Progenitor cell of endocrine pancreas (in vitro differentiated cells): ENCODE measurements around the gene LGALS7B. TPM values are rescaled to one million over a fixed set of nuclear protein-coding genes. Genes with fewer than 3 reads are reported as not detected.

Experiments
- DNase-seq: peaks from one replicate; pipeline ENCODE4 v3.0.0; 2021; ENCODE audit warnings: low spot score; ENCODE audit not compliant: unreplicated experiment
- H3K27ac Mint-ChIP-seq: 2 replicates; pipeline ENCODE4 v1.8.0; 2021; ENCODE audit warnings: mild to moderate bottlenecking, moderate library complexity, mixed read lengths
- H3K27me3 Mint-ChIP-seq: 2 replicates; pipeline ENCODE4 v1.8.0; 2021; ENCODE audit warnings: mixed read lengths
- H3K36me3 Mint-ChIP-seq: 2 replicates; pipeline ENCODE4 v1.8.0; 2022; ENCODE audit warnings: mixed read lengths; ENCODE audit not compliant: insufficient read depth
- H3K4me1 Mint-ChIP-seq: 2 replicates; pipeline ENCODE4 v1.8.0; 2021; ENCODE audit warnings: low read depth, mixed read lengths
- H3K4me3 Mint-ChIP-seq: 2 replicates; pipeline ENCODE4 v1.8.0; 2021; ENCODE audit warnings: low read depth, mild to moderate bottlenecking, moderate library complexity, mixed read lengths
- H3K9me3 Mint-ChIP-seq: 2 replicates; pipeline ENCODE4 v1.8.0; 2021; ENCODE audit warnings: low read depth, mixed read lengths
- CTCF ChIP-seq: fragments of 200-600 bp; sonication (generic); IDR thresholded peaks from one replicate; pipeline ENCODE4 v1.5.0; 2021; ENCODE audit warnings: antibody characterized with exemption, mild to moderate bottlenecking; ENCODE audit not compliant: unreplicated experiment
- total RNA-seq: library from RNA; stranded (reverse); gene quantifications from 2 replicates; pipeline ENCODE4 v1.2.1, GENCODE V29; 2021

Gene LGALS7B
- total RNA-seq, 1 donor from 2014 or later, result not detected

- H3K36me3 Mint-ChIP-seq, result peaks cover 27% of the 10 kb centered on the region
Measured at GRCh38 chr19:38836159-38836982, 47.4 kb downstream of the LGALS7B start.

GRCh38 chr19:38836983-38837626 lies 48.1 kb downstream of the LGALS7B start:
- TF ChIP-seq CTCF, result no peak
- Mint-ChIP-seq H3K4me1 (peaks cover 16% of the 10 kb centered on the region), H3K27me3 (no peaks in the 10 kb centered on the region), H3K4me3 (no peak overlapping the region), H3K36me3 (peaks cover 32% of the 10 kb centered on the region), H3K27ac (peak overlapping the region; percentile 91), H3K9me3 (no peaks in the 10 kb centered on the region)
- no peak for DNase-seq

More at GRCh38 chr19:38836159-38836982, 47.4 kb downstream of the LGALS7B start:
- Mint-ChIP-seq H3K4me1 (peaks cover 20% of the 10 kb centered on the region), H3K4me3 (no peak overlapping the region), H3K27ac (peak overlapping the region; percentile 91), H3K27me3 (no peaks in the 10 kb centered on the region), H3K9me3 (no peaks in the 10 kb centered on the region)
- no peak for TF ChIP-seq CTCF
- no peak for DNase-seq

- peaks cover 15% of the 10 kb centered on the region for H3K4me1 Mint-ChIP-seq
- DNase-seq, result no peak
- no peaks in the 10 kb centered on the region for H3K27me3 Mint-ChIP-seq
- no peaks in the 10 kb centered on the region for H3K9me3 Mint-ChIP-seq
- H3K27ac Mint-ChIP-seq, result peak overlapping the region; percentile 91
- no peak for TF ChIP-seq CTCF
- peaks cover 37% of the 10 kb centered on the region for H3K36me3 Mint-ChIP-seq
- H3K4me3 Mint-ChIP-seq, result no peak overlapping the region
Measured at GRCh38 chr19:38837656-38838121, 48.7 kb downstream of the LGALS7B start.

GRCh38 chr19:38838208-38838985 lies 49.4 kb downstream of the LGALS7B start:
- no peaks in the 10 kb centered on the region for H3K9me3 Mint-ChIP-seq
- no peak overlapping the region for H3K4me3 Mint-ChIP-seq
- H3K27me3 Mint-ChIP-seq, result no peaks in the 10 kb centered on the region
- DNase-seq, result no peak
- TF ChIP-seq CTCF, result no peak
- peak overlapping the region; percentile 88 for H3K27ac Mint-ChIP-seq
- peaks cover 41% of the 10 kb centered on the region for H3K36me3 Mint-ChIP-seq
- H3K4me1 Mint-ChIP-seq, result peaks cover 15% of the 10 kb centered on the region
